Endothelial cell (in vitro differentiated cells): ENCODE data around the gene ZNF724. TPM values are rescaled to one million over a fixed set of nuclear protein-coding genes. Genes with fewer than 3 reads are reported as not detected.
"Not testable (repeated sequence)": the region's sequence is repeated elsewhere in the genome, so short reads cannot be mapped to it uniquely, and the experiment has no call there.

Source experiments
- DNase-seq: peaks from one replicate; pipeline ENCODE4 v3.0.0; 2021; ENCODE audit warnings: low spot score
- H3K27ac Mint-ChIP-seq: one replicate; pipeline ENCODE4 v1.8.0; 2021; ENCODE audit warnings: mixed read lengths, inconsistent platforms; ENCODE audit not compliant: unreplicated experiment
- H3K27me3 Mint-ChIP-seq: one replicate; pipeline ENCODE4 v1.8.0; 2021; ENCODE audit warnings: mild to moderate bottlenecking, moderate library complexity, mixed read lengths, inconsistent platforms; ENCODE audit not compliant: unreplicated experiment
- H3K36me3 Mint-ChIP-seq: one replicate; pipeline ENCODE4 v1.8.0; 2021; ENCODE audit warnings: mild to moderate bottlenecking, low read depth, mixed read lengths, inconsistent platforms; ENCODE audit not compliant: unreplicated experiment
- H3K4me1 Mint-ChIP-seq: one replicate; pipeline ENCODE4 v1.8.0; 2021; ENCODE audit warnings: mild to moderate bottlenecking, mixed read lengths, inconsistent platforms; ENCODE audit not compliant: unreplicated experiment
- H3K4me3 Mint-ChIP-seq: one replicate; pipeline ENCODE4 v1.8.0; 2021; ENCODE audit warnings: mild to moderate bottlenecking, mixed read lengths, inconsistent platforms; ENCODE audit not compliant: unreplicated experiment
- H3K9me3 Mint-ChIP-seq: one replicate; pipeline ENCODE4 v1.8.0; 2021; ENCODE audit warnings: mixed read lengths, inconsistent platforms; ENCODE audit not compliant: unreplicated experiment
- total RNA-seq: library from RNA; stranded (reverse); fragmentation: NEBNext Ultra II Directional; extraction: Animal tissue kit (Norgen Biotek cat#: 25700); gene quantifications from one replicate; pipeline ENCODE4 v1.2.1, GENCODE V29; 2021; ENCODE audit not compliant: unreplicated experiment
- TF ChIP-seq, protein P1 (sequence below): fragments of 200-600 bp; sonication (generic); IDR thresholded peaks from one replicate; pipeline ENCODE4 v1.5.0; 2021; ENCODE audit warnings: antibody characterized with exemption; ENCODE audit not compliant: unreplicated experiment

Gene ZNF724
- total RNA-seq, 1 donor from 2014 or later = 10.6 TPM

DNA sequence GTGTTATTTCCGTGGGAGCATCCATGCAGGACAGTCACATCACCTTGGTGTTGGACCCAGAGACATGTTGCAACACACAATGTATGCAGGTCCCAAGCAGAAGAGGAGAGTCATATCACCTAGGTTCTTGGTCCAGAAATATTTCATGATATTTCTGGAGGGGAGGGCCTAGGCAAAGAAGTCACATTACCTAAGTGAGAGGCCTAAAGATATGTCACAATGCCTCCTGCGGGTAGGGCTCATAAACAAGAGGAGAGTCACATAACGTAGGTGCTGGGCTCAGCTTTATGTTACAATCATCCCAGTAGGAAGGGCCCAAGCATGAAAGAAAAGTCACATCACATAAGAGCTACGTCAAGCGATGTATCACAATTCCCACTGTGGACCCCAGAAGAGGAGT, 10.8 kb upstream of the ZNF724 start:
- no peak for DNase-seq
- H3K27ac Mint-ChIP-seq = no peak overlapping the region
- H3K4me3 Mint-ChIP-seq = peak overlapping the region; percentile 53
- H3K36me3 Mint-ChIP-seq = peaks cover 42% of the 10 kb centered on the region
- TF ChIP-seq, protein P1, sequence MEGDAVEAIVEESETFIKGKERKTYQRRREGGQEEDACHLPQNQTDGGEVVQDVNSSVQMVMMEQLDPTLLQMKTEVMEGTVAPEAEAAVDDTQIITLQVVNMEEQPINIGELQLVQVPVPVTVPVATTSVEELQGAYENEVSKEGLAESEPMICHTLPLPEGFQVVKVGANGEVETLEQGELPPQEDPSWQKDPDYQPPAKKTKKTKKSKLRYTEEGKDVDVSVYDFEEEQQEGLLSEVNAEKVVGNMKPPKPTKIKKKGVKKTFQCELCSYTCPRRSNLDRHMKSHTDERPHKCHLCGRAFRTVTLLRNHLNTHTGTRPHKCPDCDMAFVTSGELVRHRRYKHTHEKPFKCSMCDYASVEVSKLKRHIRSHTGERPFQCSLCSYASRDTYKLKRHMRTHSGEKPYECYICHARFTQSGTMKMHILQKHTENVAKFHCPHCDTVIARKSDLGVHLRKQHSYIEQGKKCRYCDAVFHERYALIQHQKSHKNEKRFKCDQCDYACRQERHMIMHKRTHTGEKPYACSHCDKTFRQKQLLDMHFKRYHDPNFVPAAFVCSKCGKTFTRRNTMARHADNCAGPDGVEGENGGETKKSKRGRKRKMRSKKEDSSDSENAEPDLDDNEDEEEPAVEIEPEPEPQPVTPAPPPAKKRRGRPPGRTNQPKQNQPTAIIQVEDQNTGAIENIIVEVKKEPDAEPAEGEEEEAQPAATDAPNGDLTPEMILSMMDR = no peak
- H3K9me3 Mint-ChIP-seq = no peaks in the 10 kb centered on the region
- H3K27me3 Mint-ChIP-seq = peaks cover 4% of the 10 kb centered on the region
- no peaks in the 10 kb centered on the region for H3K4me1 Mint-ChIP-seq

DNA sequence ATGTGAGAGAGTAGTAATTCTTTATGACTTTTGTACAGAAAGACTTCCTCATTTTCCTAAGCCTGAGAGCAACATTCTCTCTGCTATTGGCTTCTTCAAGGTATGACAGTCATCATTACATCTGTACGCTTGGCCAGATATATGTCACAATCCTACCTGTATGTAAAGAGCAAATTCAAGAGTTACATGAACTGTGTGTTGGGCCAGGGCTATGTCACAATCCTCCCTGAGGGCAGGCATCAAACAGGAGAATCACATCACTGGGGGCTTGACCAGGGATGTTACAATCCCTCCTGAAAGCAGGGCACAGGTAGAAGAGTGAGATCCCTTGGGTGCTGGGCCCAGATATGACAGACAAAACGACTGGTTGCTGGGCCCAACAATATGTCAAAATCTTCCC, 9.8 kb upstream of the ZNF724 start:
- H3K4me3 Mint-ChIP-seq = peak overlapping the region; percentile 62
- peaks cover 42% of the 10 kb centered on the region for H3K36me3 Mint-ChIP-seq
- H3K27ac Mint-ChIP-seq = no peak overlapping the region
- H3K9me3 Mint-ChIP-seq = no peaks in the 10 kb centered on the region
- H3K4me1 Mint-ChIP-seq = peaks cover 2% of the 10 kb centered on the region
- peaks cover 4% of the 10 kb centered on the region for H3K27me3 Mint-ChIP-seq
- TF ChIP-seq, protein P1 = no peak
- DNase-seq = no peak

DNA sequence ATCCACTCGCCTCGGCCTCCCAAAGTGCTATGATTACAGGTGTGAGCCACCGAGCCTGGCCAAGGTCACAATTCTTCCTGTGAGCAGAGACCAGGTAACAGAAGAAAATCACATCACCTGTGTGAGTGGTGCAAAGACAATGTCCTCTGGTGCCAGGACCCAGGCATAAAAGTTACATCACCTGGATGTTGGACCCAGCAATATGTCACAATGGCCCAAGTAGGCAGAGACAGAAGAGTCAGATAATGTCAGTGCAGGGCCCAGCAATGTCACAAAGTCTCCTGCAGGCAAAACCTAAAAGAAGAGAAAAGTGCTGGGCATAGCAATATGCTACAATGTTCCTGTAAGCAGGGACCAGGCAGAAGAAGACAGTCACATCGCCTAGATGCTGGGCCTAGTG, 5.5 kb upstream of the ZNF724 start:
- no peak for DNase-seq
- Mint-ChIP-seq H3K36me3 (peaks cover 16% of the 10 kb centered on the region), H3K27me3 (peaks cover 6% of the 10 kb centered on the region), H3K4me3 (no peak overlapping the region), H3K27ac (no peak overlapping the region), H3K4me1 (peaks cover 11% of the 10 kb centered on the region), H3K9me3 (no peaks in the 10 kb centered on the region)
- TF ChIP-seq, protein P1 = no peak

DNA sequence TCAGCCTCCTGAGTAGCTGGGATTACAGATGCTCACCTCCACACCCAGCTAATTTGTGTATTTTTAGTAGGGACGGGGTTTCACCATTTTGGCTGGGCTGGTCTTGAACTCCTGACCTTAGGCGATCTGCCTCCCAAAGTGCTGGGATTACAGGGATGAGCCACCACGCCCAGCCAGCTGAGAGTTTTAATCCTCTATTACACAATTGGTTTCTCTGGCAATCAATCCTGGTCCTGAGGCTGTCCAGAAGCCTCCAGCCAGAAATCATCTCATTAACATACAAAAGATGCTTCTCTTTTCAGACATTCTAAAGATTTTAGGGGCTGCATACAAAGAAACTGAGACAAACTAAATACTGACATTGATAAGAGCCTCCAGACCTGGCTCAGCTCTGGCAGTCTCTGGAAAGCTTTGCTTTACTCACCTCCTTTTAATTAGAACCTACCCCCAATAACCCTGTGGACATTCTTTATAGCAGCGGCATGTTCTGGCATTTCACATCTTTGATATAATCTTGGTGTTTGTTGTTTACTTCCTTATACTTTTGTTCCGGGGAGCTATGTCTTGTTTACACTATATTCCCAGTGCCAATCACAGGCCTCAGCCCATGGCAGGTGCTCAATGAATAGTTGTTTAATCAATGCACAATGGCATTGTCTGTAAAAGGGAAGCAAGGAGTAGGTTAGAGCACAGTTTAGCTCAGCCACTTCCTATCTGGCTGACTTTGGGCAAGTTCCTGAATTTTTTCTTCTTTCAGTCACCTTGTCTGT, 4.1 kb upstream of the ZNF724 start:
- Mint-ChIP-seq H3K36me3 (peaks cover 4% of the 10 kb centered on the region), H3K9me3 (no peaks in the 10 kb centered on the region), H3K27ac (peak overlapping the region; percentile 58), H3K4me1 (peaks cover 11% of the 10 kb centered on the region), H3K4me3 (no peak overlapping the region), H3K27me3 (peaks cover 6% of the 10 kb centered on the region)
- TF ChIP-seq, protein P1 = no peak
- no peak for DNase-seq

DNA sequence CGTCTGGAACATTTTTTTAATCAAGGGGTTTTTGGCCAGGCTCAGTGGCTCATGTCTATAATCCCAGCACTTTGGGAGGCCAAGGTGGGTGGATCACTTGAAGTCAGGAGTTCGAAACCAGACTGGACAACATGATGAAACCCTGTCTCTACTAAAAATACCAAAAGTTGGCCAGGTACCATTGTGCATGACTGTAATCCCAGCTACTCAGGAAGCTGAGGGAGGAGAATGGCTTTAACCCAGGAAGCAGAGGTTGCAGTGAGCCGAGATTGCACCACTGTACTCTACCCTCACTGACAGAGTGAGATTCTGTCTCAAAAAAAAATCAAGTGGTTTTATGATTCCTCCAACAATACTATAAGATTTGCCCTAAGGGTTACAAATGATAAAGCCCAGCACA, 3.1 kb upstream of the ZNF724 start:
- not testable (repeated sequence) for H3K36me3 Mint-ChIP-seq, H3K27me3 Mint-ChIP-seq, H3K9me3 Mint-ChIP-seq, DNase-seq, H3K27ac Mint-ChIP-seq, H3K4me3 Mint-ChIP-seq
- peaks cover 13% of the 10 kb centered on the region for H3K4me1 Mint-ChIP-seq
